Astrocyte of the spinal cord (primary cell): ENCODE results near the gene CAPZA1.

Experiments used
- DNase-seq: peaks from one replicate; pipeline ENCODE4 v3.0.0; 2011; ENCODE audit warnings: low read depth, low spot score
- H3K4me3 ChIP-seq: 2 replicates; pipeline ENCODE4 v1.5.1; 2011; ENCODE audit warnings: low read depth, mild to moderate bottlenecking, low read length, moderate library complexity
- in situ Hi-C: cut with HindIII; loops from 2 replicates; pipeline ENCODE4 v1.10.0; 2017; ENCODE audit warnings: low sequenced_read_pairs
- TF ChIP-seq, protein P1 (sequence below): IDR thresholded peaks from 2 replicates; pipeline ENCODE4 v1.5.1; 2012; ENCODE audit warnings: low read depth, mild to moderate bottlenecking, low read length, inconsistent platforms

CAPZA1 gene

DNA sequence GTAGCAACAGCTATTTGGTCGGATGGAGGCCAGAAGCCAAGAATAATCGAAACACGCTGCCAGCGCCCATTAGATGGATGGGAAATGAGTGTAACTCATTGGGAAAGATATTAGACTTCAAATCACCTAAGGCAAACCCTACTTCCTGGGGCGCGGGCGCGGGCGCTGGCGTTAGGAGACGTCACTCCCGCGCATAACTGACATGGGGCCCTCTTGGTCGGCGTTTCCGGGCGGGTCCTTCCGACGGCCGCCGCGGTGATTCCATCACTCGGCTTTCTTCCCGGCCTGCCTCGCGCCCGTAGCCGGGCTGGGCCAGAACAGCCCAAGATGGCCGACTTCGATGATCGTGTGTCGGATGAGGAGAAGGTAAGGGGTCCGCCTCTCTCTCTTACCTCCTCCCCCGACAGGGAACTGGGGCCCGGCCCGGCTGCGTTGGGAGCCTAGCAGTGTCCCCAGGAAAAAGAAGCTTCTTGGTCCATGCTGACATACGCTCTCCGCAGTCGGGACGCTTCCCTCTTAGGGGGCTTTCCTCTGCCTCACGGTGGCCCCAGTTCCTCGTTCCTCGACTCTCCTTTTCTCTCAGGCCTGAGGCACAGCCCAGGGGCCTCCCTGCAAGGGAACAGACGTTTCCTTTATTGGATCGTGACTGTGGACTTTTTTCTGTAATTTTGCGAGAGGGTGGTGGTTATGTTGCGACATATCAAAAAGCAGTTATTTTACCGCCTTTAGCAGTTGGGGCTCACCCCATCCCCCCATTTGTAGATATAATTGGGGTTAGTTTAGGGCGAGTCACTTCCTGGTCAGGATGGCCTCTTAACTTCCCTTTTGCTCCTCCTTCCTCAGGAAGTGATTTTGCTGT, at the start of gene CAPZA1:
Gene CAPZA1 (plus strand): TSS at position 315 of the 859 bp plus-strand sequence. CDS start 13 bp downstream, at position 328.
- peak within 1 kb of the TSS; percentile 97 for H3K4me3 ChIP-seq
- TF ChIP-seq, protein P1, sequence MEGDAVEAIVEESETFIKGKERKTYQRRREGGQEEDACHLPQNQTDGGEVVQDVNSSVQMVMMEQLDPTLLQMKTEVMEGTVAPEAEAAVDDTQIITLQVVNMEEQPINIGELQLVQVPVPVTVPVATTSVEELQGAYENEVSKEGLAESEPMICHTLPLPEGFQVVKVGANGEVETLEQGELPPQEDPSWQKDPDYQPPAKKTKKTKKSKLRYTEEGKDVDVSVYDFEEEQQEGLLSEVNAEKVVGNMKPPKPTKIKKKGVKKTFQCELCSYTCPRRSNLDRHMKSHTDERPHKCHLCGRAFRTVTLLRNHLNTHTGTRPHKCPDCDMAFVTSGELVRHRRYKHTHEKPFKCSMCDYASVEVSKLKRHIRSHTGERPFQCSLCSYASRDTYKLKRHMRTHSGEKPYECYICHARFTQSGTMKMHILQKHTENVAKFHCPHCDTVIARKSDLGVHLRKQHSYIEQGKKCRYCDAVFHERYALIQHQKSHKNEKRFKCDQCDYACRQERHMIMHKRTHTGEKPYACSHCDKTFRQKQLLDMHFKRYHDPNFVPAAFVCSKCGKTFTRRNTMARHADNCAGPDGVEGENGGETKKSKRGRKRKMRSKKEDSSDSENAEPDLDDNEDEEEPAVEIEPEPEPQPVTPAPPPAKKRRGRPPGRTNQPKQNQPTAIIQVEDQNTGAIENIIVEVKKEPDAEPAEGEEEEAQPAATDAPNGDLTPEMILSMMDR, result no peak
- in situ Hi-C loops, result no loop called here
- peak; percentile 95 for DNase-seq

DNA sequence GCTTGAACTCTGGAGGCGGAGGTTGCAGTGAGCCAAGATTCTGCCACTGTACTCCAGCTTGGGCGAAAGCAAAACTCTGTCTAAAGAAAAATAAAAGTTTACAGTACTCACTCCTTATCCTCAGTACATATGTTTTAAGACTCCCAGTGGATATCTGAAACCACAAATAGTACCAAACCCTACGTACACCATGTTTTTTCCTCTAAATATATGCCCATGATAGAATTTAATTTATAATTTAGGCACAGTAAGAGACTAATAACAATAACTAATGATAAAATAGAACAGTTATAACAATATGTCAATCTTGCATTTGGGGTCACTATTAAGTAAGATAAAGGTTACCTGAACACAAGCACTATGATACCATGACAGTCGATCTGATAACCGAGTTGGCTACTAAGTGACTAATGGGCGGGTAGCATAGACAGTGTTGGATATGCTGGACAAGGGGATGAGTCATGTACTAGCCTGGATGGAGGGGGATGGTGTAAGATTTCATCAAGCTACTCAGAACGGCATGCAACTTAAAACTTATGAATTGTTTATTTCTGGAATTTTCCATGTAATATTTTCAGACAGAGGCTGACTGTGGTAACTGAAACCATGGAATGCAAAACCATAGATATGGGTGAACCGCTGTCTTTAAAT, 44.4 kb upstream of the CAPZA1 start:
- DNase-seq, result peak; percentile 91
- H3K4me3 ChIP-seq, result no peak overlapping the region
- TF ChIP-seq, protein P1, result no peak
- in situ Hi-C loops, result no loop called here

DNA sequence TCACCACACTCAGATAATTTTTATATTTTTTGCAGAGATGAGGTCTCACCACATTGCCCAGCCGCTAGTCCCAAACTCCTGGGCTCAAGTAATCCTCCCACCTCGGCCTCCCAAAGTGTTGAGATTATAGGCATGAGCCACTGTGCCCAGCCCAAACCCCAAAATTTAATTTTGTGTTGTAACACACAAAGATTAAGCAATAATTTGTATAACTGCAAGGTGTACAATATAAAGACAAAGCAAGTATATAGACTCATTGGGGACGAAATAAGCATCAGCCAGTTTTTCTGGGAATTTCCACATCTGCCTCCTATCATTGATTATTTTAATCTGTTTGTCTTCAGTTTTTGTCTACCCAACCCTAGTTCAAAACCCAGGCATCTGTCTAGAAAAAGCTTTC, 43.4 kb upstream of the CAPZA1 start:
- no peak for DNase-seq
- TF ChIP-seq, protein P1, result no peak
- no peak overlapping the region for H3K4me3 ChIP-seq
- in situ Hi-C loops, result no loop called here

DNA sequence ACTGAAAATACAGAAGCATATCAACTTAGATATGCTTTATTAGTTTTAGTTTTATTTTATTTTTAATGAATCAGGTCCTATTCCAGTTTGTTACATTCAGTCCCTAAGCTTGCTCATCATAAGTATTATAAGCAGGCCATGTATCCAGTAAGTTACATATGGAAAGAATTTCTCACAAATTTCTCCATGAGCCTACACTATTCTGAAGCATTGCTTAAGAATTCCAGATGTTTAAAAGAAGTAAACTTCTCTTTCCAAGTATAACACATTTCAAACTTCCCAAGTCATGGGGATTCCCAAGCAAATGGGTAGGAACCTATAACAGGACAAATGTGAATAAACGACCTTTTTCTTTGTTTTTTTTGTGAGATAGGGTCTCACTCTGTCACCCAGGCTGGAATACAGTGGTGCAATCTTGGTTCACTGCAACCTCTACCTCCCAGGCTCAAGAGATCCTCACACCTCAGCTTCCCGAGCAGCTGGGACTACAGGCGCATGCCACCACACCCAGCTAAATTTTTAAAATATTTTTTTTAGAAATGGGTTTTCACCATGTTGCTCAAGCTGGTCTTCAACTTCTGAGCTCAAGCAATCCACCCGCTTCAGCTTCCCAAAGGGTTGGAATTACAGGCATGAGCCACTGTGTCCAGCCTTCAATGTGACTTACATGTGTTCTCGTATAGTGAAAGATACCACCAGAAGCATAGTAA, 39.7 kb upstream of the CAPZA1 start:
- no peak overlapping the region for H3K4me3 ChIP-seq
- in situ Hi-C loops, result no loop called here
- DNase-seq, result no peak
- TF ChIP-seq, protein P1, result no peak

DNA sequence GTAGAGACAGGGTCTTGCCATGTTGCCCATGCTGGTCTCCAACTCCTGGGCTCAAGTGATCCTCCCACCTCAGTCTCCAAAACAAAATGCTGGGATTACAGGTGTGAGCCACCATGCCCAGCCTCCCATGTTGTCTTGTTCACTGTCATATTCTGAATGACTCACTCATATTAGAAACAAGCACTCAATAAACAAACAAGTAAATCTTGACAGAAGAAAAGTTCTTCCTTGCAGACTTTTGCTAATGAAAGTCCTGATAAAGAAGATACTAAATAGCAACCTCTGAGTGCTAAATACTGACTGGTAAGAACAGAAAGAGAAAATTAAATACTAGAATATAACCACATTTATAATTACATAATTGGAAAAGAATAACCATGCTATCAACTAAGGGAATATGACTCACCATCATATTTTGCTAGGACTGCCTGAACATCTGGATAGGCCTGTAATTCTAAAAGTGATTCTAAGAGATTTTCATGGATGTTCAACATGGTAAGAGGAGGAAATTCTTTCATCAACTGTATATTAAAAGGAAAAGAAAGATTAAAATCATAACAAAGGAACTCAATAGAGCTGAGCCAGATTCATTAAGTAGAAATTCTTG, 37.9 kb upstream of the CAPZA1 start:
- DNase-seq, result no peak
- in situ Hi-C loops, result no loop called here
- no peak overlapping the region for H3K4me3 ChIP-seq
- TF ChIP-seq, protein P1, result no peak

DNA sequence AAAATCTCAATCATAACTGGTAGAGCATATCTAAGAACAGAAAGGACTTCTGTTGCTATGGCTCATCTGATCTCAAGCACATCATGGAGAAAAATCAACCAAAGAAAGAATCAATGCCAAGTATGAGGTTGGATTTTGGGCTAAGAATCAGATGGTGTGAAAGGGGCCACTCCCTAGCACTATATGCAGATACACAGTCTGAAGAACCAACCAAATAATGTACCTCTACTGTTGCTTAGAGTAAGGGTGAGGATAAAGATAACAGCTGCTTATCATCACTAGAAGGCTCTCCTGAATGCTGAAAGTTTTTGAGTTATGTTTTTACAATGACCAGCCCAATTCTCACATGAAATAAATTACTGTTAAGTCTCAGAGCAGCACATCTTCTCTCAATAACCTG, 36.3 kb upstream of the CAPZA1 start:
- no peak for DNase-seq
- TF ChIP-seq, protein P1, result no peak
- H3K4me3 ChIP-seq, result no peak overlapping the region
- in situ Hi-C loops, result no loop called here
